ENCODE measurements around the gene ATP13A3.

ATP13A3 gene

GRCh38 chr3:194369522-194370279, 117.1 kb downstream of the ATP13A3 start, which contains the start of gene LRRC15:
Gene LRRC15 (minus strand): TSS chr3:194369743. CDS start chr3:194361043, 8,700 bp downstream.
- DNase-seq (ENCODE audit: low spot score), result no peak

DNA sequence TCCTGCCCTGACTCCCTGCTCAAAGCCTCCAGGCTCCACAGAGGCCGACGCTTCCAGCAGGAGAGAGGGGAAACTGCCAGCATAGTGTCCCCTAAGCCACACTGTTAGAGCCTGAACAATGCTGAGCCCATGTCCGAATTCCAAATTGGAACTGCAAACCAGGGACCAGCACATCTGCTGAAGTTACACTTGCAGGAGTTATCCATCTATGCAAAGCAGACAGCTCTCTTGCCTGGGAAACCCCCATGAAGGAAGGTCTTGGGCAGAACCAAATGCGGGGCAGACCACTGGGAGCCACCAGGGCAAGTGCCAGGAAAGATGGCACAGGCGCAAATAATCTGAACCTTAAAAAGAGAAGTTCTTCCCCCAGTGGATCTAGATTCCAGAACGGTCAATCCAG, 117.9 kb downstream of the ATP13A3 start:
- DNase-seq (ENCODE audit: low spot score), result no peak

DNA sequence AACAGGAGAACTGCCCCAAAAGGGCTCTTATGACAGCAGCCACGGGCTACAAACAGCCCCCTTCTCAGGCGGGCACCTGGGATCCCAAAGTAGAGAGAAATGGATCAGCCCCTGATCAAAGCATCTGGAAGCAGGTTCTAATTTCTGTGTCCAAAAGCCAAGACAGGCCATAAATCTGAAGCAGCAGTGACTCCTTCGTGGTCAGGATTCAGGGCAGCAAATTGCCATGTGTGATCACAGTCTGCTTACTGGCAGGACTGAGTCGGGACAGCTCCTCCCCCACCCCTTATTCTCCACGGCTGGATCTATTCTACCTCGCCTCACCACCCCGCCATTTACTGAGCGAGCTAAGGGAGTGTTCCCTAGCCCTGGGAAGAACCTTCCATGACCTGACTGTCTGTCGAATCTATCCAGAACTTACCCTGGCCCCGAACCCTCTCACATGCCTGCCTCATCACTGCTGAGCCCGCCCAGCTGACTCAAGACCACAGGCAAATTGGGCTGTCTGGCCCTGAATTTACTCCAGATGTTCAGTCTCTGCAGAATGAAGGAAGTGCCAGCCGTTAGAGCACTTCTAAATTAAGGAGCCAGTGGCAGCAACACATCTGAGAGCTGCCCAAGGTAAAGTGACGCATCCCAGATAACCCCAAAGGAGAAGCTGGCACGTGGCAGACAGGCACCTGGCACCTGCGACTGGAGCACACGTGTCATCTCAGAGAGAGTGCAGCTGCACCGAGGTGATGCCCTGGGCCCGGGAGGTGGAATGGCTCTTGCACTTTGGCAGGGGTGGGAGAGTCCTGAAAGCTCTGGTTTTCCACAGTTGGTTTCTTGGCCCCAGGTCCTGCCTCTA, 118.6 kb downstream of the ATP13A3 start:
- no peak for DNase-seq (ENCODE audit: low spot score)

GRCh38 chr3:194365978-194366490, 120.8 kb downstream of the ATP13A3 start:
- no peak for DNase-seq (ENCODE audit: low spot score)

DNA sequence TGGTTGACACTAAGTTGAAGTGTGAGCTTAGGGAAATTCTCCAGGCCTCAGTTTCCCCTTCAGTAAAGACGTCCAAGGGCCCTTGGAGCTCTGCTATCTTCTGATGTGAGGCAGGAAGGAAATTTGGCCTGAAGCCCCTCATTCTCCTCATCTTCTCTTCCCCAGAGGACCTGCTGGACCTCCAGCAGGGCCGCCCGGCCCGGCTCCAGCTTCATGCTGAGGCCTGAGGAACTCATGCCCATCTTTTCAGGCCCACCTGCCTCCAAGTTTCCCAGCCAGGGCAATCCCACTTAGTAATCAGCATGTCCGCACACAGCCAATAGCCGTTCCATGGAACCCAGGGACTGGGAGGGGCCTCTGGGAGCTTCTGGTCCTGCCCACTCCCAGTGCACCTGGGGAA, 121.3 kb downstream of the ATP13A3 start:
- DNase-seq (ENCODE audit: low spot score), result no peak

- no peak for DNase-seq (ENCODE audit: low spot score)
Measured at GRCh38 chr3:194364652-194365434, 122.0 kb downstream of the ATP13A3 start.

DNA sequence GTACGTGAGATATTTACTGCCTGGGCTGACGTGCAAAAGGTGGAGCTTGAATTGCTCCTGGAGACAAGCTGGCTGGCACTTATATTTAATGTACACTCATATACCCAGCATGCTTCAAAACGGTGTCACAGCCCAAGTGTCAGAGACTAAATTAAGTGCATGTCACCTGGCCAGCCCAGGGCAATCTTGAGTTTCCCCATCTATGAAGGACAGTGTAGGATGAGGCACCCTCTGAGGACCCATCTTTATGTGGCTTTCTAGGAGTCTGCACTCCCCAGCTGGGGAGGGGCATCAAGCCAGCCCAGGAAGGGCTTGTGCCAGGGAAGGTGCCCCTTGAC, 122.5 kb downstream of the ATP13A3 start:
- no peak for DNase-seq (ENCODE audit: low spot score)

GRCh38 chr3:194360568-194360967, 126.2 kb downstream of the ATP13A3 start:
- DNase-seq (ENCODE audit: low spot score), result no peak

DNA sequence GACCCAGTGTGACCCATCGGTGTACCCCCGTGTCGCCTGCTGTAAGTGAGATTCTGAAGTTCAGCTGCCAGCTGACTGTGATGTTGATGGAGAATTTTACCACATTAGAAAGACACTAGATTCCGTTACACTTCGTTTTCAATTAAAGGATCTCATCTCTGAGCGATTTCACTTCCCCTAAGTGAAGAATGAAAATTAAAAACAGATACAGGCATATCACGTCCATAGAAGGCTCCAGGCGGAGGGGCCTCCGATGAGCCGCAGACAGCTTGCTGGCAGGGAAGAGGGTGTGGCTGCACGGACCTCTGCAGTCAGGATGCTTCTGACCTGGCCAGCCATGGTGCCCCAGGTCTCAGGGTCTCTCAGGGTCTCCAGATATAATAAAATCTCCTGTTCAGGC, 129.1 kb downstream of the ATP13A3 start:
- no peak for DNase-seq (ENCODE audit: low spot score)

- no peak for DNase-seq (ENCODE audit: low spot score)
Measured at GRCh38 chr3:194355379-194355778, 131.4 kb downstream of the ATP13A3 start.

- no peak for DNase-seq (ENCODE audit: low spot score)
Measured at GRCh38 chr3:194354315-194354714, 132.5 kb downstream of the ATP13A3 start.
